ENCODE data around the gene ITCH. TPM values are rescaled to one million over a fixed set of nuclear protein-coding genes. Genes with fewer than 3 reads are reported as not detected.
"Not testable (repeated sequence)": the region's sequence is repeated elsewhere in the genome, so short reads cannot be mapped to it uniquely, and the experiment has no call there.

Gene ITCH
- total RNA-seq, 1 donor from 2014 or later = 62.2 TPM

GRCh38 chr20:34449674-34450592 is 86.9 kb downstream of the ITCH start:
- DNase-seq (ENCODE audit: low read depth, low spot score) = no peak

- DNase-seq (ENCODE audit: low read depth, low spot score) = no peak
These were observed 89.4 kb downstream of the ITCH start for GRCh38 chr20:34452281-34452982.

GRCh38 chr20:34458631-34459030 is 95.6 kb downstream of the ITCH start:
- DNase-seq (ENCODE audit: low read depth, low spot score) = peak; percentile 19

GRCh38 chr20:34459209-34459897 is 96.3 kb downstream of the ITCH start:
- no peak for DNase-seq (ENCODE audit: low read depth, low spot score)

GRCh38 chr20:34461779-34462087 is 98.7 kb downstream of the ITCH start:
- DNase-seq (ENCODE audit: low read depth, low spot score) = no peak

GRCh38 chr20:34468951-34469350 is 105.9 kb downstream of the ITCH start:
- no peak for DNase-seq (ENCODE audit: low read depth, low spot score)

- no peak for DNase-seq (ENCODE audit: low read depth, low spot score)
These were observed 109.3 kb downstream of the ITCH start for GRCh38 chr20:34472246-34472925.

GRCh38 chr20:34473262-34473883 is 110.3 kb downstream of the ITCH start:
- no peak for DNase-seq (ENCODE audit: low read depth, low spot score)

- DNase-seq (ENCODE audit: low read depth, low spot score) = no peak
These were observed 113.1 kb downstream of the ITCH start for GRCh38 chr20:34475979-34476736.

GRCh38 chr20:34479627-34480026 is 116.6 kb downstream of the ITCH start:
- DNase-seq (ENCODE audit: low read depth, low spot score) = no peak

GRCh38 chr20:34482154-34482553 is 119.1 kb downstream of the ITCH start:
- not testable (repeated sequence) for DNase-seq (ENCODE audit: low read depth, low spot score)

GRCh38 chr20:34483585-34484220 is 120.6 kb downstream of the ITCH start:
- DNase-seq (ENCODE audit: low read depth, low spot score) = not testable (repeated sequence)

GRCh38 chr20:34485068-34485634 is 122.1 kb downstream of the ITCH start:
- no peak for DNase-seq (ENCODE audit: low read depth, low spot score)

- no peak for DNase-seq (ENCODE audit: low read depth, low spot score)
These were observed 128.3 kb downstream of the ITCH start for GRCh38 chr20:34491226-34491931.

GRCh38 chr20:34491932-34492509 is 128.9 kb downstream of the ITCH start:
- DNase-seq (ENCODE audit: low read depth, low spot score) = no peak

- DNase-seq (ENCODE audit: low read depth, low spot score) = no peak
These were observed 130.6 kb downstream of the ITCH start for GRCh38 chr20:34493646-34494045.

GRCh38 chr20:34495307-34495706 is 132.2 kb downstream of the ITCH start:
- DNase-seq (ENCODE audit: low read depth, low spot score) = no peak

GRCh38 chr20:34495916-34496315 is 132.8 kb downstream of the ITCH start:
- DNase-seq (ENCODE audit: low read depth, low spot score) = no peak

All from pulmonary artery endothelial cell (primary cell).